ENCODE measurements around the gene DCDC2C.

Gene DCDC2C

DNA sequence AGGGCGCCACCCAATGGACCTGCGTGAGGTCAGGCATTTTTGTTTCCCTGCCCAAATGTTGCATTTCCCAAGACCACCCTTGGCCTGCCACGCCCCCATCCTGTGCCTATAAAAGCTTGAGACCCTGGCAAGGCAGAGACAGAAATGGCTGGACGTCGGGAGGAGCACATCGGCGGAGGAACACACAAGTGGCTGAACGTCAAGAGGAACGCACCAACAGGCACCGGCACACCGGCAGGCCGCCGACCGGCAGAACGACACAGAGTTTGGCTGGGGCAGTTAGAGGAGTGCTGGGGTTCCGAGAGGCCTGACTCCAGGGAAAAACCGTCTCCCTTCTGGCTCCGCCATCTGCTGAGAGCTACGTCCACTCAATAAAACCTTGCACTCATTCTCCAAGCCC is 35.9 kb downstream of the DCDC2C start:
- Histone ChIP-seq H3K4me1 (ENCODE audit: control insufficient read depth, insufficient read depth, low read length) (no peaks in the 10 kb centered on the region), H3K36me3 (ENCODE audit: insufficient read depth, low read length) (no peaks in the 10 kb centered on the region), H3K27me3 (ENCODE audit: control insufficient read depth, insufficient read depth, low read length) (peaks cover 4% of the 10 kb centered on the region), H3K9me3 (replicated peaks; ENCODE audit: low read length) (no peaks in the 10 kb centered on the region), H3K9ac (ENCODE audit: low read depth, low read length) (no peak overlapping the region), H3K4me2 (ENCODE audit: low read length) (no peak overlapping the region), H3K4me3 (ENCODE audit: low read length) (no peak overlapping the region)

DNA sequence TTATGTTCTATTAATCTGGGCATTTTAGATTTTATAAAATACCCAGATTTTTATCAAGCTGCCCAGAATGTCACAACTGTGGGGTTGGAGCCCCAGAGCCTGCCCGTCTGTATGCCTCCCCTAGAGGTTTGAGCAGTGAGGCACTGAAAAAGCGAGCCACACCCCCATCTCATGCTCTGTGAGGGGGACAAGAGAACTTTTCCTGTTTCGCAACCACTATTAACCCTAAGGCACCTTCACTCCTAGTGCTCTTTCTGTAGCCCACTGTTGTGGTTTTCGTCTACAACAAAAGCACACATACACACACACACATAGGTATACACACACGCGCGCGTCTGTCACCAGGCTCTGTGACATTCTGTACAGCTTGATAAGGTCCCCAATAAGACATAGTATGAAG is 38.0 kb downstream of the DCDC2C start:
- H3K4me3 ChIP-seq (ENCODE audit: low read length): no peak overlapping the region
- H3K4me2 ChIP-seq (ENCODE audit: low read length): no peak overlapping the region
- no peaks in the 10 kb centered on the region for H3K27me3 ChIP-seq (ENCODE audit: control insufficient read depth, insufficient read depth, low read length)
- H3K9ac ChIP-seq (ENCODE audit: low read depth, low read length): no peak overlapping the region
- H3K36me3 ChIP-seq (ENCODE audit: insufficient read depth, low read length): no peaks in the 10 kb centered on the region
- no peaks in the 10 kb centered on the region for H3K9me3 ChIP-seq (replicated peaks; ENCODE audit: low read length)
- H3K4me1 ChIP-seq (ENCODE audit: control insufficient read depth, insufficient read depth, low read length): no peaks in the 10 kb centered on the region

DNA sequence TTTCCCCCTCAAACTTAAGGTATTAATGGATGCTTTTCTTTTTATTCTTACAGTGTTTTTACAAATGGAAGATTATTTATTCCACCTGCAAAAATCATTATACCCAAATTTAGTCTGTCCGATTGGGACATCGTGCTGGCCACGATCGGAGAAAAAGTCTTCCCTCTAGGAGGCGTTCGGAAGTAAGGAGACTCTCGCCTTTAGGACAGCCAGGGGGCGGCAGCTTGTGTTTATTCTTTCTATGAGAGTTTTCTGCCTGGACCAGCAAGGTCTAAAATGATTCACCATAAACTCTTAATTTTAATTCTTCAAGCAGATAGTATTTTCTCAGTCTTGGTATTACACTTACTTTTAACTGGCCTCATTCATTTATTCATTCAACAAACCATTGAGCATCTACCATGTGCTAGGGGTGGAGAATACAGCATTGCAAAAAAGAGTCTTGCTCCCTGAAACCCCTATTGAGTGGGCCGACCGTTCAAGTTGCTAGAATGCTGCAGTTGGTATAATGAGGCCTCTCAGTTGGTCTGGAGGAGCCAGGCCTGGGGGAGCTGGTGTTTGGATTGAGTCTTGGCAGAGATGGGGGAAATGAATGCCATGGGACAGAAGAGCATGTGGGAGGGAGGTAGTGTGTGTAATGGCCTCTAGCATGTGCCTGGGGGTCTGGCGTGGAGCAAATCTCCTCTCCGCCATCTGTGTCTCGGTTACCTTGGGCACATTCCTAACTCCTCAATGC is 38.7 kb downstream of the DCDC2C start:
- Histone ChIP-seq H3K36me3 (ENCODE audit: insufficient read depth, low read length) (no peaks in the 10 kb centered on the region), H3K9me3 (replicated peaks; ENCODE audit: low read length) (no peaks in the 10 kb centered on the region), H3K4me1 (ENCODE audit: control insufficient read depth, insufficient read depth, low read length) (no peaks in the 10 kb centered on the region), H3K4me3 (ENCODE audit: low read length) (no peak overlapping the region), H3K4me2 (ENCODE audit: low read length) (no peak overlapping the region), H3K27me3 (ENCODE audit: control insufficient read depth, insufficient read depth, low read length) (no peaks in the 10 kb centered on the region), H3K9ac (ENCODE audit: low read depth, low read length) (no peak overlapping the region)

DNA sequence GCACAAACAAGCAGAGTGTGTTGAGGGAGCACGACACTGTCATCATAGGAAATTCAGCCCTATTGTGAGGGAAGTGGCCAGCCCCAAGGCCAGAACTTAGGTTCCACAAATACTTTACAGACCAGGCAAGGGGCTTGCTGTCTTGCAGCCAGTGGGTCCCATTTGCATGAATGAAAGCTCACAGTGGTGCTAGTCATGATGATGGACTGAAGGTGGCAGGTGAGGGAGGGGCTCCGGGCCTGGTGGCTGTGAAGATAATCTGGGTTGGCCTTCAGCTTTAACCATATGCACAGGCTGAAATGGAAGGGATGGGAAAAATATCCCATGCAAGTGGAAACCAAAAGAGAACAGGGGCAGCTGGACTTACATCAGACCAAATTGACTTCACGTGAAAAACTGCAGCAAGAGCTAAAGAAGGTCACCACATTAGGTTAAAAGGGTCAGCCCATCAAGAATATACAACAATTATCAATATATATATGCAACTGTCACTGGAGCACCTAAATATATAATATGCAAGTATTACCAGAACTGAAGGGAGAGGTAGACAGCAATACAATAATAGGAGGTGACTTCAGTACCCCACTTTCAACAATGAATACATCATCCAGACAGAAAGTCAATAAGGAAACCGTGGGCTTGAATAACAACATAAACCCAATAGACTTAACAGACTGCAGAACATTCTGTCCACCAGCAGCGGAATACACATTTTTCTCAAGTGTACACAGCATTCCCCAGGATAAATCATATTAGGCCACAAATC is 39.6 kb downstream of the DCDC2C start:
- Histone ChIP-seq H3K9me3 (replicated peaks; ENCODE audit: low read length) (no peaks in the 10 kb centered on the region), H3K4me3 (ENCODE audit: low read length) (no peak overlapping the region), H3K9ac (ENCODE audit: low read depth, low read length) (no peak overlapping the region), H3K36me3 (ENCODE audit: insufficient read depth, low read length) (no peaks in the 10 kb centered on the region), H3K4me1 (ENCODE audit: control insufficient read depth, insufficient read depth, low read length) (no peaks in the 10 kb centered on the region), H3K27me3 (ENCODE audit: control insufficient read depth, insufficient read depth, low read length) (no peaks in the 10 kb centered on the region), H3K4me2 (ENCODE audit: low read length) (no peak overlapping the region)

DNA sequence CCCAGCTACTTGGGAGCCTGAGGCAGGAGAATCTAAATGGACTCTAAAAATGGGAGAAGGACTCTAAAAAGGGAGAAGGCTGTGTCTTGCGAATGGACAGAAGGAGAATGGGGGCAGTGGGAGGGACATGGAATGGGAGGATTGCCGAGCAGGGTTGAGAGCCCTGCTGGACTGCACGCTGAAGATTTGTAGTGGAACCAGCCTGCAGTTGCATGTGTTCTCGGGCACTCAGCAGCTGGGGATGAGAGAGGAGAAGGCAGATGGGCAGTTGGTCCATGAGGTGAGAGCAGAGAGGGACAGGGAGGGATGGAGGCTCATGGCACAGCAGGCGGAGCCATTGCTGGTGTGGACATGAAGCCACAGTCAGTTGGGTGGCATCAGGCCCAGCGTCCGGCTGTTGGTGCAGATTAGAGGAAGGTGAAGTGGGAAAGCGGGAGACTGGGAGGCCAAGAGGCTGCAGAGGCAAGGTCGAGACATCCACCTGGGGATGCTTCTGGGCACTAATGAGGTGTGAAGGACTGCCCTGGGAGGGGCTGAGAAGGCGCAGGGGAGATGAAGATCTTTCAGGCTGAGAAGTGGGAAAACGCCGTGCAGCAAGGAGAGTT is 40.7 kb downstream of the DCDC2C start:
- Histone ChIP-seq H3K4me1 (ENCODE audit: control insufficient read depth, insufficient read depth, low read length) (no peaks in the 10 kb centered on the region), H3K27me3 (ENCODE audit: control insufficient read depth, insufficient read depth, low read length) (no peaks in the 10 kb centered on the region), H3K9me3 (replicated peaks; ENCODE audit: low read length) (no peaks in the 10 kb centered on the region), H3K4me2 (ENCODE audit: low read length) (no peak overlapping the region), H3K36me3 (ENCODE audit: insufficient read depth, low read length) (no peaks in the 10 kb centered on the region), H3K4me3 (ENCODE audit: low read length) (no peak overlapping the region), H3K9ac (ENCODE audit: low read depth, low read length) (no peak overlapping the region)

DNA sequence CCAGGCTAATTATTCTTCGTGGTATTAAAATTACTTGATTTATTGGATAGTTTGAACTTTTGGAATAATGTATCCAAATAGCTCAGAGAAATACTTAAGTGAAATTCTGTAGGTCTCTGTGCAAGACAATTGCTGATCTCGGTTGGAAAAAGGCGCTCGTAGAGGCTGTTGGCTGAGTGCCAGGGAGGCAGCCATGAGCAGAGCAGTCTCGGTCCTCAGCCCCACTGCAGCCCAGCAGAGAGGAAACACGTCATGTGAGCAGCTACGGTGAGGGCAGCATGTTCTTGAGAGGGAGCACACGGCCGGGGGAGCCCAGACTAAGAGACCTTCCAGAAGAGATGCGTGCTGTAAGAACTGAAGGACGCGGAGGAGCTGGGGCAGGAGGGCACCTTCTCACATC is 42.5 kb downstream of the DCDC2C start:
- Histone ChIP-seq H3K4me2 (ENCODE audit: low read length) (no peak overlapping the region), H3K27me3 (ENCODE audit: control insufficient read depth, insufficient read depth, low read length) (no peaks in the 10 kb centered on the region), H3K4me1 (ENCODE audit: control insufficient read depth, insufficient read depth, low read length) (no peaks in the 10 kb centered on the region), H3K9ac (ENCODE audit: low read depth, low read length) (no peak overlapping the region), H3K4me3 (ENCODE audit: low read length) (no peak overlapping the region), H3K9me3 (replicated peaks; ENCODE audit: low read length) (no peaks in the 10 kb centered on the region), H3K36me3 (ENCODE audit: insufficient read depth, low read length) (no peaks in the 10 kb centered on the region)

DNA sequence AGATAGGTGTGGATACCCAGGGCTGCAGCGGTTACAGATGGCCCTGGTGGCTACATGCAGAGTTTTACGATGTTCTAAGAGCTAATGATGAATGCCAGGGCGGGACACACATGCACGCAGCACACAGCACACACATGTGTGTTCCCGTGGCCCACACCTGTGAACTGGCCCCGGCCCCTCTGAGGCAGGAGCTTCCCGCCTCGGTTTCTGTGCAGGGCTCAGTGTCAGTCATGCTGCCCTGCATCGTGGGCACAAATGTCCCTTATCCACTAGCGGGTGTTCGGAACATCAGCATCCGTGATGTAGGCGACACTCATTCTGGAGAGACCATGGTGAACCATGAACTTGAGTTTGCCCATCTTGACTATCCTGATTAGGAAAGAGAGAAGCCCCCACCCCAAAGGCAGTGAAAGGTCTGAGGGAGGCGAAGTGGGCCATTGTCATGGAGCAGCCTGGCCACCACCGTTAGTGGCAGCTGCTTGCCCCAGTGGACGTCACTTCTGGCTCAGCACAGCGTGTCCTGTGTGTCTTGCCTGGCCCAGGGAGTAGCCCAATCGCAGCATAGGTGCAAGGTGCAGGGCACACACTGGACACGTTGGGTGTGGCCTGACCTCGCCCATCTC is 43.8 kb downstream of the DCDC2C start:
- Histone ChIP-seq H3K4me1 (ENCODE audit: control insufficient read depth, insufficient read depth, low read length) (no peaks in the 10 kb centered on the region), H3K4me3 (ENCODE audit: low read length) (no peak overlapping the region), H3K27me3 (ENCODE audit: control insufficient read depth, insufficient read depth, low read length) (no peaks in the 10 kb centered on the region), H3K9ac (ENCODE audit: low read depth, low read length) (no peak overlapping the region), H3K9me3 (replicated peaks; ENCODE audit: low read length) (no peaks in the 10 kb centered on the region), H3K4me2 (ENCODE audit: low read length) (no peak overlapping the region), H3K36me3 (ENCODE audit: insufficient read depth, low read length) (no peaks in the 10 kb centered on the region)

DNA sequence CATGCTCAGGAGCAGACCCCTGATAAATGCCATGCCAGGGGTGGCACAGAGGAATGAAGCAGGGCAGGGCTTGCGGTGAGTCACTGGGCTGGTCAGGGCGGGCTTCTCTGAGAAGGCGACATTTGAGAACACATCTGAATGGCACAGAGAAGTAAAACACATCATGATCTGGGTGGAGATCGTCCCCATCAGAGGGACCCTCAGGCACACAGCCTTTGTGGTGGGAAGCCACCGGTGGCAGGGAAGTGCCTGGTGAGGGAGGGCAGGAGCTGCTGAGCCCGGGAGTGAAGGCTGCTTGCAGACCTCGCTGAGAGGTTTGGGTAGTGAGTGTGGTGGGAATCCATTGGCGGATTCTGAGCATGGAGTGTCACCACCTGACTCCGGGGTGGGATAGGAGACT is 44.5 kb downstream of the DCDC2C start:
- Histone ChIP-seq H3K9ac (ENCODE audit: low read depth, low read length) (no peak overlapping the region), H3K36me3 (ENCODE audit: insufficient read depth, low read length) (no peaks in the 10 kb centered on the region), H3K27me3 (ENCODE audit: control insufficient read depth, insufficient read depth, low read length) (no peaks in the 10 kb centered on the region), H3K4me2 (ENCODE audit: low read length) (no peak overlapping the region), H3K4me1 (ENCODE audit: control insufficient read depth, insufficient read depth, low read length) (no peaks in the 10 kb centered on the region), H3K4me3 (ENCODE audit: low read length) (no peak overlapping the region), H3K9me3 (replicated peaks; ENCODE audit: low read length) (no peaks in the 10 kb centered on the region)

DNA sequence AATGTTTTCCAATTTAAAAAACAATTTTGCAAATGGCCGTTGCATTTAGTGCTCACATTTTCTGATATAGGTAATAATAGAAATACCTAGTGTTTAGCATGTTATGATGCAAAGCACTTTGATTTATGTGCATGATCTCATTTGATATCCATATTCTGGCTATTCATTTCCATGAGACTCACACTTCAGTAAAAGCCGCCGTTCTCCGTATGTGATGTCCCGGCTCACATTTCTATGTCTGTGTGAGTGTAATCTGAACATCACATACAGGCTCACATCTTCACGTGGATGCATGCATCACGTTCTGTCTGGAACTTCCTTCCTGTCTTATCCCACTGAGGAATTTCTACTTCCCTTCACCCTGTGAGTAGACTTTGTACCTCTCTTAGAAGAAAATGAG is 45.8 kb downstream of the DCDC2C start:
- H3K4me1 ChIP-seq (ENCODE audit: control insufficient read depth, insufficient read depth, low read length): no peaks in the 10 kb centered on the region
- no peak overlapping the region for H3K9ac ChIP-seq (ENCODE audit: low read depth, low read length)

DNA sequence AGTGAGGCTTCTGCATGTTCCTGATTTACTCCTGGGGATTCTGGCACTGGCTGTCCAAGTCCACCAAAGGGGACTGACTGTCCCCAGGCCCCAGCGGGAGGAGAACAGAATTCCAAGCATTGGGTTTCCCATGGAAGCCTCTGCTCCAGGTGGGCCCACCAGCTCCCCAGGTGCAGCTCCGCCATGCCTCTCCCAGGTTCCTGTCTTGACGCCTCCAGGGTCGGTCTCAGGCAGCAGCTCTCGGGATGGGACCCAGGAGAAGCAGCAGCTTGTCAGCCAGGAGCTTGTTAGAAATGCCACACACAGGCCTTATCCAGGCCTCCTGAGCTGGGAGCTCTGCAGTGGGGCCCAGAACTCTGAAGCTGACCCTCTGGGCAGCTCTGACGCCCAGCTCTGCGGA is 47.9 kb downstream of the DCDC2C start:
- no peak overlapping the region for H3K9ac ChIP-seq (ENCODE audit: low read depth, low read length)
- H3K4me3 ChIP-seq (ENCODE audit: low read length): no peak overlapping the region
- H3K9me3 ChIP-seq (replicated peaks; ENCODE audit: low read length): no peaks in the 10 kb centered on the region
- H3K4me2 ChIP-seq (ENCODE audit: low read length): no peak overlapping the region
- no peaks in the 10 kb centered on the region for H3K4me1 ChIP-seq (ENCODE audit: control insufficient read depth, insufficient read depth, low read length)
- H3K36me3 ChIP-seq (ENCODE audit: insufficient read depth, low read length): no peaks in the 10 kb centered on the region
- no peaks in the 10 kb centered on the region for H3K27me3 ChIP-seq (ENCODE audit: control insufficient read depth, insufficient read depth, low read length)

More for the DNA sequence above, 45.8 kb downstream of the DCDC2C start:
- no peak overlapping the region for H3K4me3 ChIP-seq (ENCODE audit: low read length)
- H3K9me3 ChIP-seq (replicated peaks; ENCODE audit: low read length): no peaks in the 10 kb centered on the region
- H3K4me2 ChIP-seq (ENCODE audit: low read length): no peak overlapping the region
- H3K36me3 ChIP-seq (ENCODE audit: insufficient read depth, low read length): no peaks in the 10 kb centered on the region
- no peaks in the 10 kb centered on the region for H3K27me3 ChIP-seq (ENCODE audit: control insufficient read depth, insufficient read depth, low read length)

DNA sequence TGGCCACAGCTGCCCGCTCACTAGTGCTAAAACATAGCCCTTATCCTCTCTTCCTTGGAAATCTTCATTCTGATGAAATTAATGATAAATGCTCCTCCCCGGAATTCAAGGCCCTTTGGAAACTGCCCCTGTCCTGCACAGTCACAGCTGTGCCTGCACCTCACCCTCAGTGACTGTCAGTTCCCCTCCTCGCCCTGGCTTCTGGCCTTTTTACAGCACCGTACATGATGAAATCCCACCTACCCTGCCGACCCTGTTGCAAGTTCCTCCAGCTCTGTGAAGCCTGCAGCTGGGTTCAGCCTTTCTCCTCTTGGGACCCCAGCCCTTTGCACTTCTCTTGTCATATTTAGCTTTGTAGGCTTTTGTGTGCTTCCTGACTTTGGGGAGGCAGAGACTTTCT is 48.4 kb downstream of the DCDC2C start:
- Histone ChIP-seq H3K4me2 (ENCODE audit: low read length) (no peak overlapping the region), H3K27me3 (ENCODE audit: control insufficient read depth, insufficient read depth, low read length) (no peaks in the 10 kb centered on the region), H3K9me3 (replicated peaks; ENCODE audit: low read length) (no peaks in the 10 kb centered on the region), H3K4me1 (ENCODE audit: control insufficient read depth, insufficient read depth, low read length) (no peaks in the 10 kb centered on the region), H3K9ac (ENCODE audit: low read depth, low read length) (no peak overlapping the region), H3K36me3 (ENCODE audit: insufficient read depth, low read length) (no peaks in the 10 kb centered on the region), H3K4me3 (ENCODE audit: low read length) (no peak overlapping the region)

Data from skeletal muscle satellite cell (primary cell).